ENCODE measurements around the gene DIAPH2. TPM values are rescaled to one million over a fixed set of nuclear protein-coding genes. Genes with fewer than 3 reads are reported as not detected.

DIAPH2 gene
- total RNA-seq, 1 experiment from 2014 or later: 0.89 TPM

DNA sequence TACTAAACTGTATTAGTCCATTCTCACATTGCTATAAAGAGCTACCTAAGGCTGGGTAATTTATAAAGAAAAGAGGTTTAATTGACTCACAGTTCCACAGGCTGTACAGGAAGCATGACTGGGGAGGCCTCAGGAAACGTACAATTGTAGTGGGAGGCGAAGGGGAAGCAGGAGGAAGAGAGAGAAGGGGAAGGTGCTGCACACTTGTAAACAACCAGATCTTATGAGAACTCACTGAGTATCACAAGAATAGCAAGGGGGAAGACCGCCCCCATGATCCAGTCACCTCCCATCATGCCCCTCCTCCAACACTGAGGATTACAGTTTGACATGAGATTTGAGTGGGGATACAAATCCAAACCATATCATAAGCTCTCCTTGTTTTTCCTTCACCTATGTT, 239.9 kb downstream of the DIAPH2 start:
- Histone ChIP-seq H3K9ac (ENCODE audit: low read length) (no peak overlapping the region), H3K27ac (ENCODE audit: low read length) (no peak overlapping the region), H4K20me1 (ENCODE audit: insufficient read depth, low read depth, low read length) (no peaks in the 10 kb centered on the region), H3K9me3 (ENCODE audit: low read length) (no peaks in the 10 kb centered on the region), H3K27me3 (ENCODE audit: low read length) (no peaks in the 10 kb centered on the region), H3K36me3 (ENCODE audit: insufficient read depth, low read length) (no peaks in the 10 kb centered on the region), H3K79me2 (ENCODE audit: low read length) (no peaks in the 10 kb centered on the region), H3K4me3 (ENCODE audit: low read length) (no peak overlapping the region), H3K9me2 (replicated peaks; ENCODE audit: insufficient read depth, low read length) (no peaks in the 10 kb centered on the region), H2AFZ (ENCODE audit: low read length) (no peak overlapping the region), H3K4me1 (ENCODE audit: low read length) (no peaks in the 10 kb centered on the region), H3K4me2 (ENCODE audit: low read depth, low read length, poor library complexity, severe bottlenecking) (no peak overlapping the region)
- no peak for DNase-seq

DNA sequence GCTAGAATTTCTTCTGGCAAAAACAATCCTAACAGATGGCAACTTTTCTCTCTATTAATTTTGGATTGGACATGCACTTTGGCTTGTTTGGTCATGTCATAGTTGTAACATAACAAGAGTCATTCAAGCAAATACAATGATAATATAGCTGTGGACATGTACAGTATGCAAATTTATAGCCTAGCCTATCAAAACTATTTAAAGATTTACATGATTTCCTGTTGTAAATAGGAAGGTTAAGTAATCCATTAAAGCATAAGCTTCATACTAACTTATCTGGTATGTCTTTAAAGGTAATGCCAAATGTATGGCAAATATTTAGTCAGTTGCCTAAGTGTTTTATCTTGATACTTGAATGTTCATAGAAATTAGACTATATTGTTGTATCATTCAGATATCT, 244.4 kb downstream of the DIAPH2 start:
- Histone ChIP-seq H3K27me3 (ENCODE audit: low read length) (no peaks in the 10 kb centered on the region), H3K9me3 (ENCODE audit: low read length) (no peaks in the 10 kb centered on the region), H3K79me2 (ENCODE audit: low read length) (no peaks in the 10 kb centered on the region), H4K20me1 (ENCODE audit: insufficient read depth, low read depth, low read length) (no peaks in the 10 kb centered on the region), H3K27ac (ENCODE audit: low read length) (no peak overlapping the region), H3K4me3 (ENCODE audit: low read length) (no peak overlapping the region), H3K36me3 (ENCODE audit: insufficient read depth, low read length) (no peaks in the 10 kb centered on the region), H3K4me2 (ENCODE audit: low read depth, low read length, poor library complexity, severe bottlenecking) (no peak overlapping the region), H3K9me2 (replicated peaks; ENCODE audit: insufficient read depth, low read length) (no peaks in the 10 kb centered on the region), H3K9ac (ENCODE audit: low read length) (no peak overlapping the region), H3K4me1 (ENCODE audit: low read length) (no peaks in the 10 kb centered on the region), H2AFZ (ENCODE audit: low read length) (no peak overlapping the region)
- DNase-seq: no peak

GRCh38 chrX:96957718-96958117, 273.1 kb downstream of the DIAPH2 start:
- H3K4me3 ChIP-seq (ENCODE audit: low read length): no peak overlapping the region
- H3K9me3 ChIP-seq (ENCODE audit: low read length): no peaks in the 10 kb centered on the region; the same call in 1 of the 2 replicates

DNA sequence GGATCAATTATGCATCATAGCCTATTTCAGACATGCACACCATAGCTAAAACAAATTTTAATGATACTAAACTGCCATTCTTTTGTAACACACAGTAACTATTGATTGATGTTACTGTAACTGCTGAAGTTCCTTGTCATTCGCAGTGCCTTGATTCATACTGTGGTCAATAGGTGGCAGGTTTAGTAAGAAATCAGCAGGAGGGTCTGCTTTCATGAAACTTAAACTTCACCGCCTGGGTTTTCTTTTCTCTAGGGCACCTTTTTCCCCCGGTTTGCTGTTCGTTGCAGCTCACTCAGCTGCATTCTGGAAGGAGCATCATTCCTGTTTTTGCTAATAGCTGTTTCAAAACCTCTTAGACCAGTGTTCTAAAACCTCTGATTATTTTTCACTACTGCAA, 287.2 kb downstream of the DIAPH2 start:
- Histone ChIP-seq H3K9ac (ENCODE audit: low read length) (no peak overlapping the region), H3K9me3 (ENCODE audit: low read length) (no peaks in the 10 kb centered on the region), H4K20me1 (ENCODE audit: insufficient read depth, low read depth, low read length) (no peaks in the 10 kb centered on the region)

More at GRCh38 chrX:96957718-96958117, 273.1 kb downstream of the DIAPH2 start:
- H3K27ac ChIP-seq (ENCODE audit: low read length): no peak overlapping the region
- H2AFZ ChIP-seq (ENCODE audit: low read length): no peak overlapping the region
- H3K36me3 ChIP-seq (ENCODE audit: insufficient read depth, low read length): no peaks in the 10 kb centered on the region
- H3K27me3 ChIP-seq (ENCODE audit: low read length): no peaks in the 10 kb centered on the region
- no peaks in the 10 kb centered on the region for H3K4me1 ChIP-seq (ENCODE audit: low read length)
- no peaks in the 10 kb centered on the region for H4K20me1 ChIP-seq (ENCODE audit: insufficient read depth, low read depth, low read length)
- no peaks in the 10 kb centered on the region for H3K79me2 ChIP-seq (ENCODE audit: low read length)
- no peak for DNase-seq
- no peak overlapping the region for H3K4me2 ChIP-seq (ENCODE audit: low read depth, low read length, poor library complexity, severe bottlenecking)
- H3K9me2 ChIP-seq (replicated peaks; ENCODE audit: insufficient read depth, low read length): no peaks in the 10 kb centered on the region
- no peak overlapping the region for H3K9ac ChIP-seq (ENCODE audit: low read length)

DNA sequence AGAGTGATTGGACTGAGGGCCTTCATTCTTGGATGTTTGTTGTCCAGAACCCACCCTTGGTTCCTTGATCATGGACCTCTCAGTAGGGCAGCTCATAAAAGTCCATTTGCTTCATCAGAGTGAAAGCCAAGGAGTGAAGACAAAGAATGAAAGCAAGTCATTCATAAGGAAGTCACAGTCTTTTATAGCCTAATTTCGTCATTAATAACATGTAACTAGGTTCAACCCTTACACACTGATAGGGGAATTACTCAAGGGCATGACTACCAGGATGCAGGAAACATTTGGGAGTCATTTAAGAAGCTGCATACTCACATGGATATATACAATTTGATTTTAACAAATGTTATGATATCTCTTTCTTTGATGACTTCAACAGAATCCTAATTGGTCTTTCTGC, 294.3 kb downstream of the DIAPH2 start:
- no peaks in the 10 kb centered on the region for H3K79me2 ChIP-seq (ENCODE audit: low read length)
- H3K27ac ChIP-seq (ENCODE audit: low read length): no peak overlapping the region
- H3K9me3 ChIP-seq (ENCODE audit: low read length): no peaks in the 10 kb centered on the region
- H3K4me1 ChIP-seq (ENCODE audit: low read length): no peaks in the 10 kb centered on the region
- no peak overlapping the region for H3K9ac ChIP-seq (ENCODE audit: low read length)
- no peaks in the 10 kb centered on the region for H3K27me3 ChIP-seq (ENCODE audit: low read length)
- H3K4me2 ChIP-seq (ENCODE audit: low read depth, low read length, poor library complexity, severe bottlenecking): no peak overlapping the region
- DNase-seq: no peak
- no peak overlapping the region for H2AFZ ChIP-seq (ENCODE audit: low read length)
- H3K4me3 ChIP-seq (ENCODE audit: low read length): no peak overlapping the region
- H3K36me3 ChIP-seq (ENCODE audit: insufficient read depth, low read length): no peaks in the 10 kb centered on the region
- 0 out of 2 replicates have a peak, but pooled peaks cover 3% of the 10 kb centered on the region for H3K9me2 ChIP-seq (replicated peaks; ENCODE audit: insufficient read depth, low read length)
- H4K20me1 ChIP-seq (ENCODE audit: insufficient read depth, low read depth, low read length): no peaks in the 10 kb centered on the region

More for the DNA sequence above, 287.2 kb downstream of the DIAPH2 start:
- H3K4me2 ChIP-seq (ENCODE audit: low read depth, low read length, poor library complexity, severe bottlenecking): no peak overlapping the region
- H3K4me1 ChIP-seq (ENCODE audit: low read length): no peaks in the 10 kb centered on the region
- H3K9me2 ChIP-seq (replicated peaks; ENCODE audit: insufficient read depth, low read length): 0 out of 2 replicates have a peak, but pooled peaks cover 3% of the 10 kb centered on the region
- H3K79me2 ChIP-seq (ENCODE audit: low read length): no peaks in the 10 kb centered on the region
- no peak overlapping the region for H2AFZ ChIP-seq (ENCODE audit: low read length)
- DNase-seq: no peak
- no peaks in the 10 kb centered on the region for H3K27me3 ChIP-seq (ENCODE audit: low read length)
- no peak overlapping the region for H3K27ac ChIP-seq (ENCODE audit: low read length)
- no peaks in the 10 kb centered on the region for H3K36me3 ChIP-seq (ENCODE audit: insufficient read depth, low read length)
- H3K4me3 ChIP-seq (ENCODE audit: low read length): no peak overlapping the region

DNA sequence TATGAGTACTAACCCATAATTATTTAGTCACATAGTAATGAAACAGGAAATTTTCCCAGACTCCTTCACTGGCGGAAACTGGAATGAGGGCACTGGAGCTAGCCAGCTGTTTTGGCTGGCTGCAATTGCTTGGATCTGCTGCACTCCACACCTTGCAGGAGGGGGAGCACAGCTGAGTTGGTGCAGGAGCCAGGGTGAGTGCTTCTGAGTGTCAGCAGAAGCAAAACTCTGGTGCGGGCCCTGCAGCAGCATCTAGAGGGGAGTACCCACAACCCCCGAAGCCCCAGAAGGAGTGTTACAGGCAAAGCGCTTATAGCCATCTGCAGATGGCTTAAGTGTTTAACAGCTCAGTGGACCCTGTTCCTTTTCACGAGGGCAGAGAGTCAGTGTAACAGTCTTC, 295.1 kb downstream of the DIAPH2 start:
- Histone ChIP-seq H3K27ac (ENCODE audit: low read length) (no peak overlapping the region), H3K4me1 (ENCODE audit: low read length) (no peaks in the 10 kb centered on the region), H2AFZ (ENCODE audit: low read length) (no peak overlapping the region), H3K4me3 (ENCODE audit: low read length) (no peak overlapping the region), H3K79me2 (ENCODE audit: low read length) (no peaks in the 10 kb centered on the region), H3K9me2 (replicated peaks; ENCODE audit: insufficient read depth, low read length) (no peaks in the 10 kb centered on the region), H3K36me3 (ENCODE audit: insufficient read depth, low read length) (no peaks in the 10 kb centered on the region), H3K9me3 (ENCODE audit: low read length) (no peaks in the 10 kb centered on the region), H3K9ac (ENCODE audit: low read length) (no peak overlapping the region), H3K4me2 (ENCODE audit: low read depth, low read length, poor library complexity, severe bottlenecking) (no peak overlapping the region), H3K27me3 (ENCODE audit: low read length) (no peaks in the 10 kb centered on the region), H4K20me1 (ENCODE audit: insufficient read depth, low read depth, low read length) (no peaks in the 10 kb centered on the region)
- DNase-seq: no peak

- no peaks in the 10 kb centered on the region for H3K79me2 ChIP-seq (ENCODE audit: low read length)
- no peaks in the 10 kb centered on the region for H3K4me1 ChIP-seq (ENCODE audit: low read length)
- H4K20me1 ChIP-seq (ENCODE audit: insufficient read depth, low read depth, low read length): no peaks in the 10 kb centered on the region
- H3K36me3 ChIP-seq (ENCODE audit: insufficient read depth, low read length): no peaks in the 10 kb centered on the region
- no peaks in the 10 kb centered on the region for H3K27me3 ChIP-seq (ENCODE audit: low read length)
- H3K9me3 ChIP-seq (ENCODE audit: low read length): no peaks in the 10 kb centered on the region
- no peak overlapping the region for H3K4me3 ChIP-seq (ENCODE audit: low read length)
- H3K9me2 ChIP-seq (replicated peaks; ENCODE audit: insufficient read depth, low read length): no peaks in the 10 kb centered on the region
- no peak overlapping the region for H3K4me2 ChIP-seq (ENCODE audit: low read depth, low read length, poor library complexity, severe bottlenecking)
- no peak overlapping the region for H2AFZ ChIP-seq (ENCODE audit: low read length)
- H3K9ac ChIP-seq (ENCODE audit: low read length): no peak overlapping the region
- no peak for DNase-seq
- H3K27ac ChIP-seq (ENCODE audit: low read length): no peak overlapping the region
Measured at GRCh38 chrX:96982161-96982560, 297.5 kb downstream of the DIAPH2 start.

DNA sequence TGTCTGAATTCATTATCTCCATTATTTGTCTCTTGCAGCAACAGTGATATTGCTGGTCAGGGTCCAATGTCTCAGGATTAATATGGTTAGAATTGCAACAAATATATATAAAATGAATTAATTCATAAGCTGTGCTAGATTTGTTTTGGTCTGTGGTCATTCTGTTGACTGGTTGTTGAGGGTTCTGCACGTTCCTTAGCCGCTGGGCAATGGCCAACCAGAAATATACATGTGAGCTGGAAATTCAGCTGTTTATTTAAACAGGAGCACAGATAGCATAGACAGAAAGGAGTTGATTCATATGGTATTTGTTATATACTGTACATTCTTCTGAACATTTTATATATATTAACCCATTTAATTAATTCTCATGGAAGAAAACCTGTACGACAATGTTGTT, 299.9 kb downstream of the DIAPH2 start:
- Histone ChIP-seq H3K4me1 (ENCODE audit: low read length) (no peaks in the 10 kb centered on the region), H2AFZ (ENCODE audit: low read length) (no peak overlapping the region), H3K9me2 (replicated peaks; ENCODE audit: insufficient read depth, low read length) (no peaks in the 10 kb centered on the region), H3K9me3 (ENCODE audit: low read length) (no peaks in the 10 kb centered on the region), H3K27me3 (ENCODE audit: low read length) (no peaks in the 10 kb centered on the region), H3K36me3 (ENCODE audit: insufficient read depth, low read length) (no peaks in the 10 kb centered on the region), H4K20me1 (ENCODE audit: insufficient read depth, low read depth, low read length) (no peaks in the 10 kb centered on the region), H3K4me3 (ENCODE audit: low read length) (no peak overlapping the region), H3K9ac (ENCODE audit: low read length) (no peak overlapping the region), H3K27ac (ENCODE audit: low read length) (no peak overlapping the region), H3K4me2 (ENCODE audit: low read depth, low read length, poor library complexity, severe bottlenecking) (no peak overlapping the region), H3K79me2 (ENCODE audit: low read length) (no peaks in the 10 kb centered on the region)
- no peak for DNase-seq

GRCh38 chrX:96985046-96985445, 300.4 kb downstream of the DIAPH2 start:
- H2AFZ ChIP-seq (ENCODE audit: low read length): no peak overlapping the region
- no peak overlapping the region for H3K4me3 ChIP-seq (ENCODE audit: low read length)
- no peak for DNase-seq
- H3K4me2 ChIP-seq (ENCODE audit: low read depth, low read length, poor library complexity, severe bottlenecking): no peak overlapping the region
- H3K79me2 ChIP-seq (ENCODE audit: low read length): no peaks in the 10 kb centered on the region
- H3K27me3 ChIP-seq (ENCODE audit: low read length): no peaks in the 10 kb centered on the region
- no peak overlapping the region for H3K9ac ChIP-seq (ENCODE audit: low read length)
- H4K20me1 ChIP-seq (ENCODE audit: insufficient read depth, low read depth, low read length): no peaks in the 10 kb centered on the region
- H3K9me3 ChIP-seq (ENCODE audit: low read length): no peaks in the 10 kb centered on the region
- no peaks in the 10 kb centered on the region for H3K9me2 ChIP-seq (replicated peaks; ENCODE audit: insufficient read depth, low read length)
- no peak overlapping the region for H3K27ac ChIP-seq (ENCODE audit: low read length)
- no peaks in the 10 kb centered on the region for H3K36me3 ChIP-seq (ENCODE audit: insufficient read depth, low read length)
- H3K4me1 ChIP-seq (ENCODE audit: low read length): no peaks in the 10 kb centered on the region
